ENCODE results near the gene UGT1A8.
"Not testable (repeated sequence)": the region's sequence is repeated elsewhere in the genome, so short reads cannot be mapped to it uniquely, and the experiment has no call there.

GRCh38 chr2:233577341-233577740 lies 40.1 kb upstream of the UGT1A8 start:
- TF ChIP-seq POLR2A (IDR thresholded peaks at IDR 0.05; ENCODE audit: low read length); EP300 (IDR thresholded peaks at IDR 0.05); CTCF (IDR thresholded peaks at IDR 0.05); KDM1A (IDR thresholded peaks at IDR 0.05; ENCODE audit: low read depth); JUN (IDR thresholded peaks at IDR 0.05); ZFP36 (IDR thresholded peaks at IDR 0.05; ENCODE audit: borderline replicate concordance, partially characterized antibody); RNF2 (IDR thresholded peaks at IDR 0.05; ENCODE audit: borderline replicate concordance, low read depth); RAD21 (conservative IDR thresholded peaks at IDR 0.05 in 1 of 2, IDR thresholded peaks at IDR 0.05 in 1 of 2): not testable (repeated sequence)
- TF ChIP-seq, protein P1, sequence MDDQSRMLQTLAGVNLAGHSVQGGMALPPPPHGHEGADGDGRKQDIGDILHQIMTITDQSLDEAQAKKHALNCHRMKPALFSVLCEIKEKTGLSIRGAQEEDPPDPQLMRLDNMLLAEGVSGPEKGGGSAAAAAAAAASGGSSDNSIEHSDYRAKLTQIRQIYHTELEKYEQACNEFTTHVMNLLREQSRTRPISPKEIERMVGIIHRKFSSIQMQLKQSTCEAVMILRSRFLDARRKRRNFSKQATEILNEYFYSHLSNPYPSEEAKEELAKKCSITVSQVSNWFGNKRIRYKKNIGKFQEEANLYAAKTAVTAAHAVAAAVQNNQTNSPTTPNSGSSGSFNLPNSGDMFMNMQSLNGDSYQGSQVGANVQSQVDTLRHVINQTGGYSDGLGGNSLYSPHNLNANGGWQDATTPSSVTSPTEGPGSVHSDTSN (IDR thresholded peaks at IDR 0.05), result not testable (repeated sequence)
- TF ChIP-seq, protein P2, sequence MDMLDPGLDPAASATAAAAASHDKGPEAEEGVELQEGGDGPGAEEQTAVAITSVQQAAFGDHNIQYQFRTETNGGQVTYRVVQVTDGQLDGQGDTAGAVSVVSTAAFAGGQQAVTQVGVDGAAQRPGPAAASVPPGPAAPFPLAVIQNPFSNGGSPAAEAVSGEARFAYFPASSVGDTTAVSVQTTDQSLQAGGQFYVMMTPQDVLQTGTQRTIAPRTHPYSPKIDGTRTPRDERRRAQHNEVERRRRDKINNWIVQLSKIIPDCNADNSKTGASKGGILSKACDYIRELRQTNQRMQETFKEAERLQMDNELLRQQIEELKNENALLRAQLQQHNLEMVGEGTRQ (IDR thresholded peaks at IDR 0.05), result not testable (repeated sequence)

All from A549 (cell line).